Islet precursor cell (in vitro differentiated cells): ENCODE measurements around the gene RPL41.
"Not testable (repeated sequence)": the region's sequence is repeated elsewhere in the genome, so short reads cannot be mapped to it uniquely, and the experiment has no call there.

ENCODE experiments used
- DNase-seq: peaks from one replicate; pipeline ENCODE4 v3.0.0-alpha.2; 2018

RPL41 gene

DNA sequence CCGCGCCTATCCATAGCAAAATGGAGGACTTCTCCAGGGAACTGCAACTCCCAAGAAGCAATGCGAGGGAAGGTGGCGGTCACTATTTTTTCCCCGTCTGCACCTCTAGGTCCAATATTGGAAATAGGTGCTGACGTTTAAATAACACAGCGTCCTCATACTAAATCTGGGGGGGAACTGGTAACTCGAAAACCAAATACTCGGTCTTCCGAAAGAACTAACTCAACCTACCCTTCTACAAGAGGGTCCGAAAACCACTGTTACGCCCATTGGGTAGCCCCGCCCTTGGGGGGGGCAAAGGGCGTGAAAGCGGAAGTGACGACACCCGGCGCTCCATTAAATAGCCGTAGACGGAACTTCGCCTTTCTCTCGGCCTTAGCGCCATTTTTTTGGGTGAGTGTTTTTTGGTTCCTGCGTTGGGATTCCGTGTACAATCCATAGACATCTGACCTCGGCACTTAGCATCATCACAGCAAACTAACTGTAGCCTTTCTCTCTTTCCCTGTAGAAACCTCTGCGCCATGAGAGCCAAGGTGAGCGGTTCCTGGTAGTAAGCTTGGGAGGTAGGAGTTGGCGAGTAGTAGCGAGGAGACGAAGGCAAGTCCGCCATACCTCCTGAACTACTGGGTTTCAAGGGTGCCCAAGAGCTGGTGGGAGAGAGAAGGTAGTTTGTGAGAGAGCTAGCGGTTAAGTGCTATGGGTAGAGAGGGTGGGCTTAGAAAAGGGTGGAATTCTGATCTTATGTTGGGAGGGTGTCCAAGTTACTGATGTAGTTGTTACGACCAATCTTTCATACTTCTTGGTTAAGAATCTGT, at the start of gene RPL41:
Gene RPL41, plus strand, starts transcription at position 367 of the 815 bp plus-strand sequence.
- peak; percentile 97 for DNase-seq

DNA sequence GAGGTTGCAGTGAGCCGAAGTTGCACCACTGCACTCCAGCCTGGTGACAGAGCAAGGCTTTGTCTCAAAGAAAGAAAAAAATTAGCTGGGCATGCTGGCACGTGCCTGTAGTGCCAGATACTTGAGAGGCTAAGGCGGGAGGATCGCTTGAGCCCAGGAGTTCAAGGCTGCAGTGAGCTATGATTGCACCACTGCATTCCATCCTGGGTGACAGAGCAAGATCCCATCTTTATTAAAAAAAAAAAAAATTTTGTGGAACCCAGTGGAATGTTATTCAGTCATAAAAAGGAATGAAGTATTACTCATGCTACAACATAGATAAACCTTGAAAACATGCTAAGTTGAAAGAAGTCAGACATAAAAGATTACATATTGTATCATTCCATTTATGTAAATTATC, 44.8 kb upstream of the RPL41 start:
- DNase-seq = no peak

GRCh38 chr12:56074396-56074795, 42.0 kb upstream of the RPL41 start:
- DNase-seq = no peak

- not testable (repeated sequence) for DNase-seq
Measured at GRCh38 chr12:56077966-56078365, 38.5 kb upstream of the RPL41 start.

DNA sequence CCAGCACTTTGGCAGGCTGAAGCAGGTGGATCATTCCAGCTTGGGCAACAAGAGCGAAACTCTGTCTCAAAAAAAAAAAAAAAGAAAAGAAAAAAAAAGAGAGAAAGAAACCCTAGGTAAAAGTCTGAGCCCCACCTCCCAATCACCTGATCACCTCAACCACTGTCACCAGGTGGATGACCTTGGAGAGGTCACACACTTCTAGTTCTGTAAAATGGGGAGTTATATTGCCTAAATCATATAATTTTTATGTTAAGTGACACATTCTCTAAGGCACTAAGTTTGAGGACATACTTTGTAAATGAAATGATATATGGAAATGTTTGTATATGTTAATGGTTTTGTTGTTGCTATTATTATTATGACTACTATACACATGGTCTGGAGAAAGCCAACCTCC, 38.0 kb upstream of the RPL41 start:
- no peak for DNase-seq

DNA sequence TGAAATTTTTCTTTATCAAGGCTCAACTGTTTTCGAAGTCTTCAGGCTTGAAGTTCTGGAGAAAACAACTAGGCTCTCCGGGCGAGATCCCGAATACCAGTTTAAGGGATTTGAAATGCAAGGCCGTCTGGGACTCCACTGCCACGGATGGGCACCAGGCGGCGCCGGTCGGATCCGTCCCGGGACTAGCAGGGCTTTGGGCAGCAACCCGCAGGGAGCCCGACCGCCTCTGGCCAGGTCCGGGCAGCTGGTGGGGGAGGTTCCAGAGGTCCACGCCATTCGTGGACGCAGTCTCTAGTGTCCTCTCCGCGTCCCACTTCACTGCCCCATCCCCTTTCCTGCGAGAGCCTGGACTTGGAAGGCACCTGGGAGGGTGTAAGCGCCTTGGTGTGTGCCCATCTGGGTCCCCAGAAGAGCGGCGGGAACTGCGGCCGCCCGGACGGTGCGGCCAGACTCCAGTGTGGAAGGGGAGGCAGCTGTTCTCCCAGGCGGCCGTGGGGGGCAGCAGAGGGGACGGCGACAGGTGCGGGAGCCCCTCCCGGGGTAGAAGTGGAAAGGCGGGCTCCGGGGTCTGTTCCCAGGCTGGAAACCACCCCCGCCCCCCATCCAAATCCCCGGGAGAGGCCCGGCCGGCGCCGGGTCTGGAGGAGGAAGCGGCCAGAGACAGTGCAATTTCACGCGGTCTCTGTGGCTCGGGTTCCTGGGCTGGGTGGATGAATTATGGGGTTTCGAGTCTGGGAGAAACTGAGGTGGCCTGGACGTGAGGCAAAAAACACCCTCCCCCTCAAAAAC, 37.3 kb upstream of the RPL41 start:
- DNase-seq = peak; percentile 98

DNA sequence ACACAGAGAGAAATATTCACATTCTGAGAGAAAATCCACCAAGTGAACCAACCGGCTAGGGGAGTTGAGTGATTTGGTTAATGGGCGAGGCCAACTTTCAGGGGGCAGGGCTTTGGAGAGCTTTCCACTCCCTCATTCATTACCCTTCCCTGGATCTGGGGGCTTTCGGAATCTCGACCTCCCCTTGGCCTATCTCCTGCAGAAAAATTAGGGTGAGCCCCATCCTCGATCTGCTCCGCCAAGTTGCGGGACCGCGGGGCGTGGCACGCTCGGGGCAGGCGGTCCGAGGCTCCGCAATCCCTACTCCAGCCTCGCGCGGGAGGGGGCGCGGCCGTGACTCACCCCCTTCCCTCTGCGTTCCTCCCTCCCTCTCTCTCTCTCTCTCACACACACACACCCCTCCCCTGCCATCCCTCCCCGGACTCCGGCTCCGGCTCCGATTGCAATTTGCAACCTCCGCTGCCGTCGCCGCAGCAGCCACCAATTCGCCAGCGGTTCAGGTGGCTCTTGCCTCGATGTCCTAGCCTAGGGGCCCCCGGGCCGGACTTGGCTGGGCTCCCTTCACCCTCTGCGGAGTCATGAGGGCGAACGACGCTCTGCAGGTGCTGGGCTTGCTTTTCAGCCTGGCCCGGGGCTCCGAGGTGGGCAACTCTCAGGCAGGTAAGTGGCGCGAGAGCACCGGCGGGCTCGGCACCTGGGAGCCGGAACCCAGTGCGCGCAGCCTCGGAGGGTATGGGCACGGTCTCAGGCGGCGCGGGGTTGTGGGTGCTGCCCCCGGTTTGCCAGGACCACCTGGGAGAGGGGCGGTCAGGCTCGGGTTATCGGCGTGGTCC, 36.5 kb upstream of the RPL41 start, which contains the start of gene ERBB3:
Gene ERBB3, plus strand, starts transcription at position 443 of the 833 bp plus-strand sequence. Its CDS starts 136 bp downstream, at position 579.
- peak; percentile 98 for DNase-seq

GRCh38 chr12:56080556-56081138, 35.8 kb upstream of the RPL41 start:
- DNase-seq = peak; percentile 85

- DNase-seq = peak; percentile 76
Measured at GRCh38 chr12:56081393-56082347, 34.8 kb upstream of the RPL41 start.

DNA sequence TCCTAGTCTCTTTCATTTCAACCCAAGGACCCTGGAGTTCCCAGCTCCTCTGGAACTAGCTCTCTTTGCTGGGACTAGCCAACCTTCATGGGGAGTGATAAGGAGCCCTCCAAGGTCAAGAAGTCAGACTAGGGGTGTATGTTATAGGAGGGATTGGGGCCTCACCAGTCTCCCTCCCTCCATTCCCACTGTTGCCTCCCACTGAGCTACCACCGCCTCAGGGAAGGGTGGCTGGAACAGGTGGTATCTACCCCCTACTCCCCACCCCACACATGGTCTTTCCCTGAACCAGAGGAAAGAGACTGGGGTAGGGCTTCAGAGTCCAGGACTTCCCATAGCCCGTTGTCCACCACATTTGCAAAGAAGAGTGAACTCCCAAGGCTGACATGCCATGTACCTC, 34.1 kb upstream of the RPL41 start:
- DNase-seq = no peak

DNA sequence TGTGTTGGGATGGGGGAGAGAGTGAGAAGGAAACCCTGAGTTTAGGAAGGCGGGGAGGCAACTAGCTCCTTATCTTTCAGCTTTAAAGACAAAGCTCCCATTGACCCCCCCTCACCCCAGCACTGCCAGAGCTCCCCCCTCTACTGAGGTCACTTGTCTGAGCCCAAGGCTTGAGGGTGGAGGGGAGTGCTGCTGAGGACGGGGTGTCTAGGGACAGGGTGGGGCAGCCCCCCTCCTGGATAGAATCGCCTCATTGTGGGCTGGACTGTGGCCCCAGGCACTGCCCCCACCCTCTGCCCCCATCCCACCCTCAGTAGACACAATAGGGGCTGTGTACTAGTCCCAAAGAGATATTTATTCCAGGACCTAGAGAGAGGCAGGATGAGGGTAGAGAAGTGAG, 33.5 kb upstream of the RPL41 start:
- DNase-seq = no peak

DNA sequence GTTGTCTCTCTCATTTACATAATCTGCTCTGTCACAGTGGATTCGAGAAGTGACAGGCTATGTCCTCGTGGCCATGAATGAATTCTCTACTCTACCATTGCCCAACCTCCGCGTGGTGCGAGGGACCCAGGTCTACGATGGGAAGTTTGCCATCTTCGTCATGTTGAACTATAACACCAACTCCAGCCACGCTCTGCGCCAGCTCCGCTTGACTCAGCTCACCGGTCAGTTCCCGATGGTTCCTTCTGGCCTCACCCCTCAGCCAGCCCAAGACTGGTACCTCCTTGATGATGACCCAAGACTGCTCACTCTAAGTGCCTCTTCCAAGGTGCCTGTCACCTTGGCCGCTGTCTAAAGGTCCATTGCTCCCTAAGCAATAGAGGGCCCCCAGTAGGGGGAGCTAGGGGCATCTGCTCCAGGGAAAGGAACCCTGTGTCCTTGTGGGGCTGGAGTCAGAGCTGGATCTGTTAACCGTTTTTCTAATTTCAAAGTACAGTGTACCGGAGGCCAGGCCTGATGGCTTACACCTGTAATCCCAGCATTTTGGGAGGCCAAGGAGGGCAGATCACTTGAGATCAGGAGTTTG, 31.4 kb upstream of the RPL41 start:
- DNase-seq = peak; percentile 73

GRCh38 chr12:56086096-56086495, 30.3 kb upstream of the RPL41 start:
- DNase-seq = peak; percentile 83

DNA sequence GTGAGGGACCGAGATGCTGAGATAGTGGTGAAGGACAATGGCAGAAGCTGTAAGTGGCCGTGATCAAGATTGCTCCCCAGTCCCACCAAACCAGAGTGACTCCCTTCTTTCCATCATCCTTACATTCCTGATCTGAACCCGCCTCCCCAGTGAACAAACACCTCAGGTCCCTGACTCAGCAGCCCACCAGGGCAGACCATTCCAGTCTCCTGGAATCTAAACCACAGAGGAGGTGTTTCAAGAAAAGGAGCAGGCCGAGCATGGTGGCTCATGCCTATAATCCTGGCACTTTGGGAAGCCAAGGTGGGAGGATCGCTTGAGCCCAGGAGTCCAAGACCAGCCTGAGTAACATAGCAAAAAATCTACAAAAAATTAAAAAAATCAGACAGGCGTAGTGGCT, 29.8 kb upstream of the RPL41 start:
- peak; percentile 81 for DNase-seq

- no peak for DNase-seq
Measured at GRCh38 chr12:56087220-56087619, 29.2 kb upstream of the RPL41 start.

DNA sequence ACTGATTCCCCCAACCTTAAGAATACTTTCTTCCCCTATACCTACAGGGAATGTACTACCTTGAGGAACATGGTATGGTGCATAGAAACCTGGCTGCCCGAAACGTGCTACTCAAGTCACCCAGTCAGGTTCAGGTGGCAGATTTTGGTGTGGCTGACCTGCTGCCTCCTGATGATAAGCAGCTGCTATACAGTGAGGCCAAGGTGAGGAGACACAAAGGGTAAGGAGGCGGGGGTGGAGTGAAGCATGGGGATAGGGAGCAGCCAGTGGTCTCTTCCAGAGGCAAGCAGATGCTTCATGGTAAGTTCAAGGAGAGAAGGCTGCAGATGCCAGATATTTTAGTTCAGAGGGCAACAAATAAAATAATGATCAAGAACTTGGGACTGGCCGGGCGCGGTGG, 18.7 kb upstream of the RPL41 start:
- no peak for DNase-seq

GRCh38 chr12:56098592-56098991, 17.8 kb upstream of the RPL41 start:
- DNase-seq = no peak

DNA sequence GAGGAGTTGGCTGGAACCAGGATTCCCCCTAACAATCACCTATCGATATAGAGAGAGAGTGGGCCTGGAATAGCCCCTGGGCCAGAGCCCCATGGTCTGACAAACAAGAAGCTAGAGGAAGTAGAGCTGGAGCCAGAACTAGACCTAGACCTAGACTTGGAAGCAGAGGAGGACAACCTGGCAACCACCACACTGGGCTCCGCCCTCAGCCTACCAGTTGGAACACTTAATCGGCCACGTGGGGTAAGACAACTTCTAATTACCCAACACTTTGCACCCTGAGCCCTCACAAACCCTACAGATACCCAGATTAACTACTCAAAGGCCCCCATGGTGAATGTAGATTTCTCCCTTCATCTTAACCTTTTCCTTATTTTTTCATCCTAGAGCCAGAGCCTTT, 16.6 kb upstream of the RPL41 start:
- DNase-seq = no peak

- DNase-seq = no peak
Measured at GRCh38 chr12:56101045-56101444, 15.4 kb upstream of the RPL41 start.

DNA sequence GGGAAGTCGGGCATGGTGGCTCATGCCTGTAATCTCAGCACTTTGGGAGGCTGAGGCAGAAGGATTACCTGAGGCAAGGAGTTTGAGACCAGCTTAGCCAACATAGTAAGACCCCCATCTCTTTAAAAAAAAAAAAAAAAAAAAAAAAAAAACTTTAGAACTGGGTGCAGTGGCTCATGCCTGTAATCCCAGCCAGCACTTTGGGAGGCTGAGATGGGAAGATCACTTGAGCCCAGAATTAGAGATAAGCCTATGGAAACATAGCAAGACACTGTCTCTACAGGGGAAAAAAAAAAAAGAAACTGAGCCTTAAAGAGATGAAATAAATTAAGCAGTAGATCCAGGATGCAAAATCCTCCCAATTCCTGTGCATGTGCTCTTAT, 13.8 kb upstream of the RPL41 start:
- DNase-seq = no peak

- DNase-seq = no peak
Measured at GRCh38 chr12:56103066-56103711, 13.2 kb upstream of the RPL41 start.
